ENCODE data around the gene FGF10.

- TF ChIP-seq CTCF (conservative IDR thresholded peaks at IDR 0.05; ENCODE audit: low read depth, low read length) (no peak), EZH2 (IDR thresholded peaks at IDR 0.05; ENCODE audit: low read length, unreplicated experiment) (no peak), EZH2phosphoT487 (IDR thresholded peaks at IDR 0.05; ENCODE audit: borderline replicate concordance, low read length) (no peak)
Observed at GRCh38 chr5:44334622-44335021, 54.6 kb downstream of the FGF10 start.

Data from PC-3 (cell line).